Liver (tissue), 9 donors: ENCODE results near the gene CNKSR3. TPM values are rescaled to one million over a fixed set of nuclear protein-coding genes. Genes with fewer than 3 reads are reported as not detected.
"Not testable (repeated sequence)": the region's sequence is repeated elsewhere in the genome, so short reads cannot be mapped to it uniquely, and the experiment has no call there.

Experiments
- DNase-seq: peaks from one replicate; pipeline ENCODE4 v3.0.0-alpha.2; 2017; ENCODE audit warnings: low spot score
- H3K27ac ChIP-seq, 2 donors: one replicate each; pipeline ENCODE4 v1.7.0; 2013; ENCODE audit warnings: inconsistent platforms in 2 of 2, low read length in 2 of 2, control low read depth in 1 of 2, low read depth in 1 of 2, mild to moderate bottlenecking in 1 of 2
- H3K27me3 ChIP-seq, 4 donors: one replicate each; pipeline versions ENCODE4 v1.6.1 to v1.7.0; 2013; ENCODE audit warnings: low read length in 3 of 4, inconsistent platforms in 1 of 4, mild to moderate bottlenecking in 1 of 4, moderate library complexity in 1 of 4; ENCODE audit not compliant: control insufficient read depth in 4 of 4, insufficient read depth in 4 of 4
- H3K36me3 ChIP-seq, 4 donors: one replicate each; pipeline versions ENCODE4 v1.6.1 to v1.7.0; 2013; ENCODE audit warnings: low read length in 3 of 4, mild to moderate bottlenecking in 3 of 4, low read depth in 1 of 4, moderate library complexity in 1 of 4; ENCODE audit not compliant: control insufficient read depth in 4 of 4, insufficient read depth in 3 of 4
- H3K4me1 ChIP-seq, 4 donors: one replicate each; pipeline versions ENCODE4 v1.6.1 to v1.7.0; 2013; ENCODE audit warnings: low read length in 3 of 4, mild to moderate bottlenecking in 3 of 4, moderate library complexity in 1 of 4; ENCODE audit not compliant: control insufficient read depth in 4 of 4, insufficient read depth in 4 of 4
- H3K4me3 ChIP-seq, 3 donors: one replicate each; pipeline versions ENCODE4 v1.6.1 to v1.7.0; 2013; ENCODE audit warnings: low read length in 3 of 3, control low read depth in 1 of 3, low read depth in 1 of 3, mild to moderate bottlenecking in 1 of 3
- H3K9ac ChIP-seq, 2 donors: one replicate each; pipeline ENCODE4 v1.7.0; 2013; ENCODE audit warnings: low read length in 2 of 2, mild to moderate bottlenecking in 2 of 2, moderate library complexity in 2 of 2, control low read depth in 1 of 2, low read depth in 1 of 2
- H3K9me3 ChIP-seq, 4 donors: one replicate each; pipeline versions ENCODE4 v1.6.1 to v1.7.0; 2013; ENCODE audit warnings: low read length in 3 of 4; ENCODE audit not compliant: control insufficient read depth in 4 of 4
- EGR1 ChIP-seq, 2 donors: IDR thresholded peaks; 2 replicates each; pipeline ENCODE4 v1.6.1; 2016 to 2018; ENCODE audit warnings: antibody characterized with exemption in 2 of 2, low read depth in 2 of 2
- FOXA1 ChIP-seq: IDR thresholded peaks from 2 replicates; pipeline ENCODE4 v1.6.1; 2016; ENCODE audit warnings: antibody characterized with exemption
- FOXA2 ChIP-seq: IDR thresholded peaks from 2 replicates; pipeline ENCODE4 v1.6.1; 2016; ENCODE audit warnings: antibody characterized with exemption
- HNF4G ChIP-seq: IDR thresholded peaks from 2 replicates; pipeline ENCODE4 v1.6.1; 2016; ENCODE audit warnings: antibody characterized with exemption
- JUND ChIP-seq, 2 donors: IDR thresholded peaks; 2 replicates each; pipeline ENCODE4 v1.6.1; 2016; ENCODE audit warnings: antibody characterized with exemption in 2 of 2
- NR2F2 ChIP-seq: IDR thresholded peaks from 2 replicates; pipeline ENCODE4 v1.6.1; 2016; ENCODE audit warnings: antibody characterized with exemption
- TAF1 ChIP-seq: conservative IDR thresholded peaks from 2 replicates; pipeline ENCODE4 v1.6.1; 2016; ENCODE audit warnings: antibody characterized with exemption, mild to moderate bottlenecking
- YY1 ChIP-seq: IDR thresholded peaks from 2 replicates; pipeline ENCODE4 v1.6.1; 2016; ENCODE audit warnings: antibody characterized with exemption, mild to moderate bottlenecking
- WGBS: extraction: QIAGEN DNeasy Blood & Tissue Kit; methylation state at CpG from one replicate; pipeline ENCODE4 v1.1.7; 2013; 5-methylcytosine and 5-hydroxymethylcytosine counted together
- polyA plus RNA-seq, 2 donors: library from polyadenylated mRNA; stranded (reverse) in 1 of 2; unstranded in 1 of 2; fragments of 200-250 nt in 1 of 2; fragments of >200 nt in 1 of 2; fragmentation: Nextera tagmentation in 1 of 2; extraction: Ambion mirVana in 1 of 2; gene quantifications; one replicate each; pipeline versions ENCODE4 v1.2.1 to v1.2.3, GENCODE V29; 2013 to 2015
- total RNA-seq, 2 donors: library from RNA; depleted of rRNA; stranded (reverse); fragments of >200 nt; gene quantifications; one replicate each; pipeline ENCODE4 v1.2.3, GENCODE V29; 2014
- TF ChIP-seq, protein P1 (sequence below): fragments of 150-350 bp; IDR thresholded peaks from 2 replicates; pipeline ENCODE4 v1.5.1; 2017; ENCODE audit warnings: improper control_type of control experiment, low read depth, low read length; ENCODE audit not compliant: missing input control
- TF ChIP-seq, protein P2 (sequence below): IDR thresholded peaks from 2 replicates; pipeline ENCODE4 v1.6.1; 2016; ENCODE audit warnings: antibody characterized with exemption
- TF ChIP-seq, protein P3 (sequence below): IDR thresholded peaks from 2 replicates; pipeline ENCODE4 v1.6.1; 2016; ENCODE audit warnings: antibody characterized with exemption
- TF ChIP-seq, protein P4 (sequence below): IDR thresholded peaks from 2 replicates; pipeline ENCODE4 v1.6.1; 2016; ENCODE audit warnings: antibody characterized with exemption
- donor health status: healthy.
- donor health status: healthy.
- donor health status: healthy.
- donor health status: healthy.
- donor health status: healthy.

CNKSR3 gene
- total and polyA plus RNA-seq, 4 donors = 6.4 to 22.7 (median 15.0) TPM

DNA sequence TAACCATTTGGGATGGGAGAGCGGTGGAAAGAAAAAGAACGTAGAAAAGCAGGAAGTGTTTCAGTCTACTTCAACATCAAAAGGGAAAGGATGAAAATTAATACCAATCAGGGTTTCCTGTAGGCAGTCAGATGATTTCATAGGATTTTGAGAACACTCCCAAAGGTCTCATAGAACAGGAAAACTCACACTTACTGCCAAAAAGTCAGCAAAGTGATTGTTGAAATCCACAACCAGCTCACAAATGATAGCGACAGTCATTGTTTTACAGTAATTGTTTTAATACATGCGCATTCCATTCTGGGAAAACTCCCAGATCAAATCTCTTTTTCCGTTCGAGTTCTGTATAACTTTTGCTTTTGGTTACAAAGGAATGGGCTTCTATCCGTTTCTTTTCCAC lies 5.3 kb upstream of the CNKSR3 start (continued):
- TF ChIP-seq, protein P1, sequence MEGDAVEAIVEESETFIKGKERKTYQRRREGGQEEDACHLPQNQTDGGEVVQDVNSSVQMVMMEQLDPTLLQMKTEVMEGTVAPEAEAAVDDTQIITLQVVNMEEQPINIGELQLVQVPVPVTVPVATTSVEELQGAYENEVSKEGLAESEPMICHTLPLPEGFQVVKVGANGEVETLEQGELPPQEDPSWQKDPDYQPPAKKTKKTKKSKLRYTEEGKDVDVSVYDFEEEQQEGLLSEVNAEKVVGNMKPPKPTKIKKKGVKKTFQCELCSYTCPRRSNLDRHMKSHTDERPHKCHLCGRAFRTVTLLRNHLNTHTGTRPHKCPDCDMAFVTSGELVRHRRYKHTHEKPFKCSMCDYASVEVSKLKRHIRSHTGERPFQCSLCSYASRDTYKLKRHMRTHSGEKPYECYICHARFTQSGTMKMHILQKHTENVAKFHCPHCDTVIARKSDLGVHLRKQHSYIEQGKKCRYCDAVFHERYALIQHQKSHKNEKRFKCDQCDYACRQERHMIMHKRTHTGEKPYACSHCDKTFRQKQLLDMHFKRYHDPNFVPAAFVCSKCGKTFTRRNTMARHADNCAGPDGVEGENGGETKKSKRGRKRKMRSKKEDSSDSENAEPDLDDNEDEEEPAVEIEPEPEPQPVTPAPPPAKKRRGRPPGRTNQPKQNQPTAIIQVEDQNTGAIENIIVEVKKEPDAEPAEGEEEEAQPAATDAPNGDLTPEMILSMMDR = no peak
- TF ChIP-seq, protein P2, sequence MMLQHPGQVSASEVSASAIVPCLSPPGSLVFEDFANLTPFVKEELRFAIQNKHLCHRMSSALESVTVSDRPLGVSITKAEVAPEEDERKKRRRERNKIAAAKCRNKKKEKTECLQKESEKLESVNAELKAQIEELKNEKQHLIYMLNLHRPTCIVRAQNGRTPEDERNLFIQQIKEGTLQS = no peak
- TF ChIP-seq, protein P3, sequence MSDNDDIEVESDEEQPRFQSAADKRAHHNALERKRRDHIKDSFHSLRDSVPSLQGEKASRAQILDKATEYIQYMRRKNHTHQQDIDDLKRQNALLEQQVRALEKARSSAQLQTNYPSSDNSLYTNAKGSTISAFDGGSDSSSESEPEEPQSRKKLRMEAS = no peak
- no peak for TF ChIP-seq FOXA1
- no peak for TF ChIP-seq NR2F2
- TF ChIP-seq, protein P4, sequence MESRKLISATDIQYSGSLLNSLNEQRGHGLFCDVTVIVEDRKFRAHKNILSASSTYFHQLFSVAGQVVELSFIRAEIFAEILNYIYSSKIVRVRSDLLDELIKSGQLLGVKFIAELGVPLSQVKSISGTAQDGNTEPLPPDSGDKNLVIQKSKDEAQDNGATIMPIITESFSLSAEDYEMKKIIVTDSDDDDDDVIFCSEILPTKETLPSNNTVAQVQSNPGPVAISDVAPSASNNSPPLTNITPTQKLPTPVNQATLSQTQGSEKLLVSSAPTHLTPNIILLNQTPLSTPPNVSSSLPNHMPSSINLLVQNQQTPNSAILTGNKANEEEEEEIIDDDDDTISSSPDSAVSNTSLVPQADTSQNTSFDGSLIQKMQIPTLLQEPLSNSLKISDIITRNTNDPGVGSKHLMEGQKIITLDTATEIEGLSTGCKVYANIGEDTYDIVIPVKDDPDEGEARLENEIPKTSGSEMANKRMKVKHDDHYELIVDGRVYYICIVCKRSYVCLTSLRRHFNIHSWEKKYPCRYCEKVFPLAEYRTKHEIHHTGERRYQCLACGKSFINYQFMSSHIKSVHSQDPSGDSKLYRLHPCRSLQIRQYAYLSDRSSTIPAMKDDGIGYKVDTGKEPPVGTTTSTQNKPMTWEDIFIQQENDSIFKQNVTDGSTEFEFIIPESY = no peak

DNA sequence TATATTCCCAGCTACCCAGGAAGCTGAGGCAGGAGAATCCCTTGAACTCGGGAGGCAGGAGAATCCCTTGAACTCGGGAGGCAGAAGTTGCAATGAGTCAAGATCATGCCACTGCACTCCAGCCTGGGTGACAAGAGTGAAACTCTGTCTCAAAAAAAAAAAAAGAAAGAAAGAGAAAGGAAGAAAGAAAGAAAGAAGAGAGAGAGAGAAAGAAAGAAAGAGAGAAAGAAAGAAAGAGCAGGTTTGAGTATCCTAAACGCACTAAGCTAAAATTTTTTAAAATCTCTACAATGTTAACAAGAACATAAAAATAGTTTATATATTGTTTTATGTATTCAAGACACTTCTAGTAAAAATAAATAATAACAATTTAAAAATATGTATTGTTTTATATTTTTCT lies 4.6 kb upstream of the CNKSR3 start:
- not testable (repeated sequence) for H3K27me3 ChIP-seq, H3K9ac ChIP-seq, H3K36me3 ChIP-seq, H3K27ac ChIP-seq, H3K4me3 ChIP-seq, DNase-seq, H3K4me1 ChIP-seq, H3K9me3 ChIP-seq
- WGBS = 90% methylated on average over 3 of the region's 3 CpGs

DNA sequence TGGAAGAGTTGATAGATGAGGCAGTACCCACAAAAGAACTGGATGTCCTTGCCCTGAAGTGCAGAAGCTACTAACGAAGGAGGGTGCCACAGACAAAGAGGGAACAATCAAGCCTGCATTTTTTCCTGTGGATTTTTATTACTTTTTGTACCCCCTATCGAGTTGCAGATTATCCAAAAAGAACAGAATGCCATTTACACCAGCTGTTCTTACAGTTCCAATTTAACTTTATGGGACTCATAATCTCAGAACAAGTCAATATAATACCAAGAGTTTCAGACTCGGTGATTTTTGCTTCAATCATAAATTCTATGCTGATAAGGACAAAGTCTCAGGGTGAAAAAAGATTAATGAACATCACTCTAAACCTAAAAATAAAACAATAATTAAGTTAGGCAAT lies 4.0 kb upstream of the CNKSR3 start:
- Histone ChIP-seq H3K4me1 (peaks cover 0 to 9% (median 5%) of the 10 kb centered on the region in 4 donors), H3K36me3 (no peaks in the 10 kb centered on the region), H3K27ac (no peak overlapping the region), H3K9me3 (no peaks in the 10 kb centered on the region), H3K9ac (no peak overlapping the region), H3K27me3 (no peaks in the 10 kb centered on the region), H3K4me3 (no peak overlapping the region)
- WGBS = 84% methylated on average over 3 of the region's 3 CpGs
- TF ChIP-seq YY1 (no peak), EGR1 (IDR thresholded peaks at IDR 0.05; ENCODE audit: low read depth in 2 of 2) (no peak), HNF4G (no peak), FOXA2 (no peak), TAF1 (no peak), JUND (IDR thresholded peaks at IDR 0.05) (no peak)
- TF ChIP-seq, protein P3 = no peak
- DNase-seq = no peak
